Amygdala (tissue), 56 donors: Measurements from ENCODE around the gene STK36.

Source experiments
- DNase-seq, 56 donors: peaks; one replicate each; lab custom pipeline; 2025; lab: John Stamatoyannopoulos, UW

STK36 gene

GRCh38 chr2:218745559-218746469 lies 73.9 kb downstream of the STK36 start:
- DNase-seq, result peak in 54 of 56 donors; percentile 10 to 98 (median 86)

- DNase-seq, result no peak
Measured at GRCh38 chr2:218746470-218746795, 74.5 kb downstream of the STK36 start.

GRCh38 chr2:218746960-218747359 lies 75.1 kb downstream of the STK36 start:
- DNase-seq, result peak in 3 of 56 donors; percentile 8 to 20 (median 15)

GRCh38 chr2:218748741-218749441 lies 77.0 kb downstream of the STK36 start:
- DNase-seq, result no peak
